Measurements from ENCODE around the gene PARG.
"Not testable (repeated sequence)": the region's sequence is repeated elsewhere in the genome, so short reads cannot be mapped to it uniquely, and the experiment has no call there.

PARG gene

GRCh38 chr10:49923572-49923971 lies 18.3 kb downstream of the PARG start:
- peaks cover 39% of the 10 kb centered on the region for H3K36me3 Mint-ChIP-seq
- not testable (repeated sequence) for H3K27ac Mint-ChIP-seq; H3K4me1 Mint-ChIP-seq; ATAC-seq; H3K9me3 Mint-ChIP-seq; DNase-seq (ENCODE audit: low spot score in 2 of 2); H3K4me3 Mint-ChIP-seq

- H3K4me1 Mint-ChIP-seq; ATAC-seq; H3K4me3 Mint-ChIP-seq; DNase-seq (ENCODE audit: low spot score in 2 of 2); H3K9me3 Mint-ChIP-seq; H3K27ac Mint-ChIP-seq: not testable (repeated sequence)
- H3K36me3 Mint-ChIP-seq: peaks cover 38% of the 10 kb centered on the region
These were observed 19.8 kb downstream of the PARG start for GRCh38 chr10:49922041-49922440.

- not testable (repeated sequence) for ATAC-seq
These were observed 23.9 kb downstream of the PARG start for GRCh38 chr10:49917927-49918326.

GRCh38 chr10:49916451-49916850 lies 25.4 kb downstream of the PARG start:
- H3K4me1 Mint-ChIP-seq; H3K27ac Mint-ChIP-seq; H3K4me3 Mint-ChIP-seq; DNase-seq (ENCODE audit: low spot score in 2 of 2); ATAC-seq; H3K9me3 Mint-ChIP-seq: not testable (repeated sequence)
- peaks cover 38% of the 10 kb centered on the region for H3K36me3 Mint-ChIP-seq

More at GRCh38 chr10:49917927-49918326, 23.9 kb downstream of the PARG start:
- H3K4me3 Mint-ChIP-seq; H3K9me3 Mint-ChIP-seq; H3K27ac Mint-ChIP-seq; H3K4me1 Mint-ChIP-seq; DNase-seq (ENCODE audit: low spot score in 2 of 2): not testable (repeated sequence)
- H3K36me3 Mint-ChIP-seq: peaks cover 50% of the 10 kb centered on the region

- DNase-seq (ENCODE audit: low spot score in 2 of 2); H3K4me1 Mint-ChIP-seq; H3K4me3 Mint-ChIP-seq; H3K9me3 Mint-ChIP-seq; H3K27ac Mint-ChIP-seq; ATAC-seq: not testable (repeated sequence)
- peaks cover 20% of the 10 kb centered on the region for H3K36me3 Mint-ChIP-seq
These were observed 31.5 kb downstream of the PARG start for GRCh38 chr10:49910295-49910694.

GRCh38 chr10:49908290-49909080 lies 33.3 kb downstream of the PARG start:
- not testable (repeated sequence) for H3K9me3 Mint-ChIP-seq; H3K27ac Mint-ChIP-seq; ATAC-seq; H3K4me1 Mint-ChIP-seq; H3K36me3 Mint-ChIP-seq; DNase-seq (ENCODE audit: low spot score in 2 of 2); H3K4me3 Mint-ChIP-seq

GRCh38 chr10:49903829-49904228 lies 38.0 kb downstream of the PARG start:
- DNase-seq (ENCODE audit: low spot score in 2 of 2); ATAC-seq; H3K9me3 Mint-ChIP-seq; H3K36me3 Mint-ChIP-seq; H3K4me1 Mint-ChIP-seq; H3K27ac Mint-ChIP-seq; H3K4me3 Mint-ChIP-seq: not testable (repeated sequence)

GRCh38 chr10:49900406-49900805 lies 41.4 kb downstream of the PARG start:
- not testable (repeated sequence) for H3K9me3 Mint-ChIP-seq; H3K4me3 Mint-ChIP-seq; H3K4me1 Mint-ChIP-seq; DNase-seq (ENCODE audit: low spot score in 2 of 2); H3K27ac Mint-ChIP-seq; H3K36me3 Mint-ChIP-seq; ATAC-seq

GRCh38 chr10:49899999-49900398 lies 41.8 kb downstream of the PARG start:
- not testable (repeated sequence) for H3K36me3 Mint-ChIP-seq, H3K9me3 Mint-ChIP-seq

GRCh38 chr10:49890025-49890424 lies 51.8 kb downstream of the PARG start:
- not testable (repeated sequence) for H3K4me3 Mint-ChIP-seq; H3K4me1 Mint-ChIP-seq; DNase-seq (ENCODE audit: low spot score in 2 of 2); H3K9me3 Mint-ChIP-seq; H3K27ac Mint-ChIP-seq; ATAC-seq; H3K36me3 Mint-ChIP-seq

More at GRCh38 chr10:49899999-49900398, 41.8 kb downstream of the PARG start:
- DNase-seq (ENCODE audit: low spot score in 2 of 2); H3K4me3 Mint-ChIP-seq; H3K27ac Mint-ChIP-seq; H3K4me1 Mint-ChIP-seq; ATAC-seq: not testable (repeated sequence)

GRCh38 chr10:49884739-49885331 lies 57.0 kb downstream of the PARG start:
- H3K27ac Mint-ChIP-seq; H3K4me1 Mint-ChIP-seq; ATAC-seq; H3K36me3 Mint-ChIP-seq; H3K4me3 Mint-ChIP-seq; DNase-seq (ENCODE audit: low spot score in 2 of 2); H3K9me3 Mint-ChIP-seq: not testable (repeated sequence)

GRCh38 chr10:49883852-49884251 lies 58.0 kb downstream of the PARG start:
- not testable (repeated sequence) for H3K27ac Mint-ChIP-seq; DNase-seq (ENCODE audit: low spot score in 2 of 2); H3K36me3 Mint-ChIP-seq; ATAC-seq; H3K4me1 Mint-ChIP-seq; H3K4me3 Mint-ChIP-seq; H3K9me3 Mint-ChIP-seq

- H3K27ac Mint-ChIP-seq; H3K9me3 Mint-ChIP-seq; ATAC-seq; H3K4me1 Mint-ChIP-seq; DNase-seq (ENCODE audit: low spot score in 2 of 2); H3K4me3 Mint-ChIP-seq: not testable (repeated sequence)
- peaks cover 13% of the 10 kb centered on the region for H3K36me3 Mint-ChIP-seq
These were observed 59.5 kb downstream of the PARG start for GRCh38 chr10:49882327-49882726.

- H3K36me3 Mint-ChIP-seq; ATAC-seq; H3K27ac Mint-ChIP-seq; DNase-seq (ENCODE audit: low spot score in 2 of 2); H3K4me1 Mint-ChIP-seq; H3K4me3 Mint-ChIP-seq; H3K9me3 Mint-ChIP-seq: not testable (repeated sequence)
These were observed 69.1 kb downstream of the PARG start for GRCh38 chr10:49872740-49873139.

- H3K4me3 Mint-ChIP-seq; H3K27ac Mint-ChIP-seq; H3K36me3 Mint-ChIP-seq; ATAC-seq; DNase-seq (ENCODE audit: low spot score in 2 of 2); H3K4me1 Mint-ChIP-seq; H3K9me3 Mint-ChIP-seq: not testable (repeated sequence)
These were observed 70.4 kb downstream of the PARG start for GRCh38 chr10:49871462-49871861.

- H3K4me3 Mint-ChIP-seq; H3K4me1 Mint-ChIP-seq; ATAC-seq; DNase-seq (ENCODE audit: low spot score in 2 of 2); H3K27ac Mint-ChIP-seq; H3K9me3 Mint-ChIP-seq: not testable (repeated sequence)
- H3K36me3 Mint-ChIP-seq: peaks cover 11% of the 10 kb centered on the region
These were observed 81.9 kb downstream of the PARG start for GRCh38 chr10:49859933-49860332.

Measured in stimulated activated effector memory CD8-positive, alpha-beta T cell treated with anti-CD3 and anti-CD28 coated beads, Interleukin-12 subunit alpha, Interleukin-12 subunit beta, amount 100 ng/mL, for 72 hours (primary cell).